ENCODE data around the gene ARHGDIB. TPM values are rescaled to one million over a fixed set of nuclear protein-coding genes. Genes with fewer than 3 reads are reported as not detected.

ARHGDIB gene
- total RNA-seq, 1 experiment from 2014 or later = 7.7 TPM

- intact Hi-C loops (cut with micrococcal nuclease) = no loop called here
- CTCF ChIA-PET = interaction anchor here (1.4 kb wide), 1 partner anchor 158 kb away, joined by 3 read pairs; no protein-coding TSS in a partner anchor
- H3K27me3 Mint-ChIP-seq (ENCODE audit: insufficient read depth, unreplicated experiment) = no peaks in the 10 kb centered on the region
- TF ChIP-seq, protein P1, sequence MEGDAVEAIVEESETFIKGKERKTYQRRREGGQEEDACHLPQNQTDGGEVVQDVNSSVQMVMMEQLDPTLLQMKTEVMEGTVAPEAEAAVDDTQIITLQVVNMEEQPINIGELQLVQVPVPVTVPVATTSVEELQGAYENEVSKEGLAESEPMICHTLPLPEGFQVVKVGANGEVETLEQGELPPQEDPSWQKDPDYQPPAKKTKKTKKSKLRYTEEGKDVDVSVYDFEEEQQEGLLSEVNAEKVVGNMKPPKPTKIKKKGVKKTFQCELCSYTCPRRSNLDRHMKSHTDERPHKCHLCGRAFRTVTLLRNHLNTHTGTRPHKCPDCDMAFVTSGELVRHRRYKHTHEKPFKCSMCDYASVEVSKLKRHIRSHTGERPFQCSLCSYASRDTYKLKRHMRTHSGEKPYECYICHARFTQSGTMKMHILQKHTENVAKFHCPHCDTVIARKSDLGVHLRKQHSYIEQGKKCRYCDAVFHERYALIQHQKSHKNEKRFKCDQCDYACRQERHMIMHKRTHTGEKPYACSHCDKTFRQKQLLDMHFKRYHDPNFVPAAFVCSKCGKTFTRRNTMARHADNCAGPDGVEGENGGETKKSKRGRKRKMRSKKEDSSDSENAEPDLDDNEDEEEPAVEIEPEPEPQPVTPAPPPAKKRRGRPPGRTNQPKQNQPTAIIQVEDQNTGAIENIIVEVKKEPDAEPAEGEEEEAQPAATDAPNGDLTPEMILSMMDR (IDR thresholded peaks at IDR 0.05; ENCODE audit: unreplicated experiment) = no peak
- no peaks in the 10 kb centered on the region for H3K9me3 Mint-ChIP-seq (ENCODE audit: unreplicated experiment)
- BruUV-seq (replicated peaks) = no TSS peak
- H3K36me3 Mint-ChIP-seq (ENCODE audit: insufficient read depth, unreplicated experiment) = no peaks in the 10 kb centered on the region
- POLR2A ChIA-PET = interaction anchor here (0.8 kb wide), 1 partner anchor 129 kb away, joined by 3 read pairs; no protein-coding TSS in a partner anchor
- H3K4me1 Mint-ChIP-seq (ENCODE audit: insufficient read depth, unreplicated experiment) = no peaks in the 10 kb centered on the region
- no peak overlapping the region for H3K27ac Mint-ChIP-seq (ENCODE audit: low read depth, unreplicated experiment)
- no peak overlapping the region for H3K4me3 Mint-ChIP-seq (ENCODE audit: unreplicated experiment)
- DNase-seq (ENCODE audit: unreplicated experiment) = no peak
Measured at GRCh38 chr12:14968478-14968877, 7.1 kb upstream of the ARHGDIB start.

DNA sequence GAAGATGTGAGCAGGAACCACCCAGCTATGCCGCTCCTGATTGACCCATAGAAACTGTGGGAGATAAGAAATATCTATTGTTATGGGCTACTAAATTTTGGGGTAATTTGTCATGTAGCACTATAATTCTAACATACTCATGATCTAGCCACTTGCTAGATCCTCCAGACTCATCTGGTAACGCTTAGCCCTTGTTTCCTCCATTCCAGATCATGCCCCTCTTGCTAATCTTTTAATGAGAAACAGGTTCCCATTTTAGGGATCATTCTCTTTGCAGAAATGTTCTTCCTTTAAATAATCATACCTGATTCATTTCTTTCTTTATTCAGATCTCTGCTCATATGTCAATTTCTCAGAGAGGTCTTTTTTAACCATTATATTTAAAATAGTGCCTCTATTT, 3.8 kb upstream of the ARHGDIB start:
- H3K9me3 Mint-ChIP-seq (ENCODE audit: unreplicated experiment) = no peaks in the 10 kb centered on the region
- no peak overlapping the region for H3K4me3 Mint-ChIP-seq (ENCODE audit: unreplicated experiment)
- no peaks in the 10 kb centered on the region for H3K27me3 Mint-ChIP-seq (ENCODE audit: insufficient read depth, unreplicated experiment)
- TF ChIP-seq, protein P1 (IDR thresholded peaks at IDR 0.05; ENCODE audit: unreplicated experiment) = no peak
- H3K27ac Mint-ChIP-seq (ENCODE audit: low read depth, unreplicated experiment) = no peak overlapping the region
- H3K36me3 Mint-ChIP-seq (ENCODE audit: insufficient read depth, unreplicated experiment) = no peaks in the 10 kb centered on the region
- intact Hi-C loops (cut with micrococcal nuclease) = no loop called here
- H3K4me1 Mint-ChIP-seq (ENCODE audit: insufficient read depth, unreplicated experiment) = peaks cover 11% of the 10 kb centered on the region
- no TSS peak for BruUV-seq (replicated peaks)
- POLR2A ChIA-PET = no interaction called here
- no peak for DNase-seq (ENCODE audit: unreplicated experiment)
- CTCF ChIA-PET = no interaction called here

- Mint-ChIP-seq H3K4me3 (ENCODE audit: unreplicated experiment) (no peak overlapping the region), H3K27me3 (ENCODE audit: insufficient read depth, unreplicated experiment) (no peaks in the 10 kb centered on the region), H3K4me1 (ENCODE audit: insufficient read depth, unreplicated experiment) (peaks cover 11% of the 10 kb centered on the region), H3K9me3 (ENCODE audit: unreplicated experiment) (no peaks in the 10 kb centered on the region), H3K36me3 (ENCODE audit: insufficient read depth, unreplicated experiment) (no peaks in the 10 kb centered on the region), H3K27ac (ENCODE audit: low read depth, unreplicated experiment) (no peak overlapping the region)
- intact Hi-C loops (cut with micrococcal nuclease) = no loop called here
- POLR2A ChIA-PET = no interaction called here
- BruUV-seq (replicated peaks) = no TSS peak
- TF ChIP-seq, protein P1 (IDR thresholded peaks at IDR 0.05; ENCODE audit: unreplicated experiment) = no peak
- DNase-seq (ENCODE audit: unreplicated experiment) = no peak
- CTCF ChIA-PET = no interaction called here
Measured at GRCh38 chr12:14964406-14964805, 3.0 kb upstream of the ARHGDIB start.

DNA sequence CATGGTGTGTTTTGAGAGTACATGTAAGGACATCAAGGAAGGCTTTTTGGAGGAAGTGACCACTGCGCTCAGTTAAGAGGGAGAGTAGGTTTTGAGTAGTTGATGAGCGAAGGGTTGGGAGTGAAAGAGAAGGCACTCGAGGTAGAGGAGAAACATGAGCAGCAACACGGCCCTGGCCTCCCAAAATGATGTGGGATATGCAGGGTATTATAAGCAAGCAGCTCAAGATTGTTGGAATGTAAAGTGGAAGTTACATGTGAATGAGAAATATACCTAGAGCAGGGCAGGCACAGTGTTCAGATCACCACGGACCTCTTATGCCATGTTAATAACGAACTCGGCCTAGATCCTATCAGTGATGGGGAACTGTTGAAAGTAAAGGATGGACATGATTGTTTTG, 2.1 kb upstream of the ARHGDIB start:
- ChIA-PET POLR2A (interaction anchor here (0.7 kb wide), 1 partner anchor 15 kb away, joined by 3 read pairs; no protein-coding TSS in a partner anchor), CTCF (interaction anchor here (0.7 kb wide), 1 partner anchor 258 kb away, joined by 3 read pairs; no protein-coding TSS in a partner anchor)
- intact Hi-C loops (cut with micrococcal nuclease) = no loop called here
- H3K4me3 Mint-ChIP-seq (ENCODE audit: unreplicated experiment) = no peak overlapping the region
- TF ChIP-seq, protein P1 (IDR thresholded peaks at IDR 0.05; ENCODE audit: unreplicated experiment) = no peak
- DNase-seq (ENCODE audit: unreplicated experiment) = no peak
- peaks cover 11% of the 10 kb centered on the region for H3K4me1 Mint-ChIP-seq (ENCODE audit: insufficient read depth, unreplicated experiment)
- H3K9me3 Mint-ChIP-seq (ENCODE audit: unreplicated experiment) = no peaks in the 10 kb centered on the region
- no peaks in the 10 kb centered on the region for H3K36me3 Mint-ChIP-seq (ENCODE audit: insufficient read depth, unreplicated experiment)
- no TSS peak for BruUV-seq (replicated peaks)
- H3K27ac Mint-ChIP-seq (ENCODE audit: low read depth, unreplicated experiment) = no peak overlapping the region
- H3K27me3 Mint-ChIP-seq (ENCODE audit: insufficient read depth, unreplicated experiment) = no peaks in the 10 kb centered on the region

Measured in MCF 10A (cell line).